GM19455 (cell line): Measurements from ENCODE around the gene CFAP210.

Experiments
- ATAC-seq: cut with Tn5 transposase; IDR thresholded peaks from one replicate; pipeline ENCODE4 v1.9.1; 2021; ENCODE audit not compliant: unreplicated experiment

The CFAP210 gene

GRCh38 chr2:169673921-169674320 lies 20.3 kb downstream of the CFAP210 start:
- no peak for ATAC-seq

GRCh38 chr2:169673106-169673505 lies 21.1 kb downstream of the CFAP210 start:
- no peak for ATAC-seq

GRCh38 chr2:169672406-169672805 lies 21.8 kb downstream of the CFAP210 start:
- no peak for ATAC-seq

- ATAC-seq: no peak
These were observed 23.3 kb downstream of the CFAP210 start for GRCh38 chr2:169670937-169671336.

DNA sequence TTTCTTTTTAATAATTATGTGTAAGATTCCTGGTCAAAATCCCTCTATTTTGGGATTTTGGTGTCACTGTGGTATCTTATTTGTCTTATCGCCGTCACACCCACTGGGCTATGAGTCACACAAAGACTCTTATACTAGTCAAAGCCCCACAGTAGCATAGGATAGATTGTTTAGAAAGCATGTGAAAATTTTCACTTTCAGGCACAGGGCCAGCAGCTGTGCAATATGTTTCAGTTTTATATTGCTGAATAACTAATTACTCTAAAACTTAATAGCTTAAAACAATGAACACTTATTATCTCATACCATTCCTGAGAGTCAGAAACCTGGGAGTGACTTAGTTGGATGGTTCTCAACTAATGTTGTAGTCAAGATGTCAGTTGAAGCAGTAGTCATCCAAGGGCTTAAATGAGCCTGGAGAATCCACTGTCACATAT lies 24.0 kb downstream of the CFAP210 start:
- ATAC-seq: no peak

DNA sequence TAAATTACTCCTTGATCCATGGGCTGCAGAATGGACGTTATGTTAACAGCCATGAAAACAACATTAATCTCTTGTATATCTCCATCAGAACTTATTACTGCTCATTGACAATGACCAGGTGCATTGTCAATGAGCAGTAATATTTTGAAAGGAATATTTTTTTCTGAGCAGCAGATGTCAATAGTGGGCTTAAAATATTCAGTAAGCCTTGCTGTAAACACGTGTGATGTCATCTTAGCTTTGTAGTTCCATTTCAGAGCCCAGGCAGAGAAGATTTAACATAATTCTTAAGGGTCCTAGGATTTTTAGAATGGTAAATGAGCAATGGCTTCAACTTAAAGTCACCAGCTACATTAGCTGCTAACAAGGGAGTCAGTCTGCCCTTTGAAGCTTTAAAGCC lies 26.6 kb downstream of the CFAP210 start:
- no peak for ATAC-seq

DNA sequence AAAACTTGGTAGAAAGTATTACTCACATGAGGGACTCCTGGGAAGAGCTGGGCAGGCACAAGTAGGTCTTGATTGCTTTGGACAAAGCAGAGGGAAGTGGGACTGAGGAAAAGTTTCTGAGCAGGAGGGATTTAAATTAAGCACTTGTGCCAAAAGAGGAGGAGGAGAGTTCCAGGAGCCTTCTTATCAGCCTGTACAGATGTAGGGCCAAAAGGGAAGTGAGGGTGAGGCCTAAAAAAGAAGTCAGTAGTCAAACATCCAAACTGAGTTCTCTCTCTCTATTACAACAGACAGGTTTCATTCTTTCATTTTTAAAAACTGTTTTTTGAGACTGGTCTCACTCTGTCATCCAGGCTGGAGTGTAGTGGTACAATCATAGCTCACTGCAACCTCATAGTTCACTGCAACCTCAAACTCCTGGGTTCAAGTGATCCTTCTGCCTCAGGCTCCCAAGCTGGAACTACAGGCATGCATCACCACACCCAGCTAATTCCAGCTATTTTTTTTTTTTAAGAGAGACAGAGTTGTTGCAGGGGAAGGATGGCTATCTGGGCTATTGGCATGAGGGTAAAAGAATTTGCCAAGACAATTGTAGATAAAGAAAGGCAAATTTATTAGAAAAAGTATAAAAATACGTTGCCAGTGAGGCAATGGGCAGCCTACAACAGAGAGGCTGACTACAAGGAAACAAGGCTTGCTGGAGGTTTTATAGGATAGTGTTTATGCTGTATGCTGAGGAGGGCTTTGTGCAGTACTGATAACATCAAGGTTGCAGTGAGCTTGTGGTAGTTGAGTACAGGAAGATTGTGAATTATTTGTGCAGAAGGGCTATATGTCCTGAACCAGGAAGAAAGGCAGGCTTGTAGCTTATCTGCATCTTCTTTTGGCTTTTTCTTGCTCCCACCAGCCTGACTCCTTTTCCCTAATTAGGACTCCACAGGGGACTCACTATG lies 29.0 kb downstream of the CFAP210 start:
- ATAC-seq: no peak

DNA sequence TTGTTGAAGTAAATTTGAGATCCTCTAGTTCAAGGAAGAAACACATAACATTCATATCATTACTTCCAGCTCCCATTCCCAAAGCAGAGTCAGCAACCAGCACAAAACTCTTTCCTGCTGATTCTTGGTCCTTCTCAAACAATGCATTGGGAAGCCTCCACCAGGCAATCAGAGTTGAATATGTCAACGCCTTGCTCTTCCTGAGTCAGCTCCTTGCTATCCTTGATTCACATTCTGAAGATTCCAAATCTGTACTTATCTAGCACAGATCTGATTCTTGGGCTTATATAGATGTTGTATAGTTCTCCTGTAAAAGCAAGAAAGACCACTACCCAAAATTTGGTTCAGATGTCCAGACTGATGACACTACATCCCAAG lies 29.6 kb downstream of the CFAP210 start:
- no peak for ATAC-seq

GRCh38 chr2:169663247-169663646 lies 31.0 kb downstream of the CFAP210 start:
- ATAC-seq: no peak

GRCh38 chr2:169662744-169663143 lies 31.5 kb downstream of the CFAP210 start:
- no peak for ATAC-seq

GRCh38 chr2:169661265-169661664 lies 32.9 kb downstream of the CFAP210 start:
- no peak for ATAC-seq

- ATAC-seq: no peak
These were observed 34.9 kb downstream of the CFAP210 start for GRCh38 chr2:169659320-169659719.

DNA sequence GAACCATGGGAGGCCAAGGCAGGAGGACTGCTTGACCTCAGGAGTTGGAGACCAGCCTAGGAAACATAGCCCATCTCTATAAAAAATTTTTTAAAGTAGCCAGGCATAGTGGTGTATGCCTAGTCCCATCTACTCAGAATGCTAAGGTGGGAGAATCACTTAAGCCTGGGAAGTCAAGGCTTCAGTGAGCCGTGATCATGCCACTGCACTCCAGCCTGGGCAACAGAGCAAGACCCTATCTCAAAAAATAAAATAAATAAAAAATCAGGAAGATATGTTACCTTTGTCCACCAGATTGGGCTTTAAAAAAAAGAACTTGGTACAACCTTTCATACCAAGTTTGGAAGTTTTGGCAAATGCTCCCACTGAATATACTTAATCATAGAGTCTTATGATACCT lies 35.3 kb downstream of the CFAP210 start:
- no peak for ATAC-seq

DNA sequence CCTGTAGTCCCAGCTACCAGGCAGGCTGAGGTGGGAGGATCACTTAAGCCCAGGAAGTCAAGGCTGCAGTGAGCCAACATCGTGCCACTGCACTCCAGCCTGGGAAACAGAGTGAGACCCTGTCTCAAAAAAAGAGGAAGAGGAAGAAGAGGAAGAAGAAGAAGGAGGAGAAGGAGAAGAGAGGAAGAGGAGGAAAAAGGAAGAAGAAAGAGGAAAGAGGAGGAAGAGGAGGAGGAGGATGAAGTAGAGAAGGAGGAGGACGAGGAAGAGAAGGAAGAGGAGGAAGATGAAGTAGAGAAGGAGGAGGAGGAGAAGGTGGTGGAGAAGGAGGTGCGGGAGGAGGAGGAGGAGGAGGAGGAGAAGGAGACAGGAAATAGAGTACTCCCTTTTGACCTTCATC lies 38.0 kb downstream of the CFAP210 start:
- ATAC-seq: no peak

GRCh38 chr2:169653636-169654035 lies 40.6 kb downstream of the CFAP210 start:
- ATAC-seq: no peak

DNA sequence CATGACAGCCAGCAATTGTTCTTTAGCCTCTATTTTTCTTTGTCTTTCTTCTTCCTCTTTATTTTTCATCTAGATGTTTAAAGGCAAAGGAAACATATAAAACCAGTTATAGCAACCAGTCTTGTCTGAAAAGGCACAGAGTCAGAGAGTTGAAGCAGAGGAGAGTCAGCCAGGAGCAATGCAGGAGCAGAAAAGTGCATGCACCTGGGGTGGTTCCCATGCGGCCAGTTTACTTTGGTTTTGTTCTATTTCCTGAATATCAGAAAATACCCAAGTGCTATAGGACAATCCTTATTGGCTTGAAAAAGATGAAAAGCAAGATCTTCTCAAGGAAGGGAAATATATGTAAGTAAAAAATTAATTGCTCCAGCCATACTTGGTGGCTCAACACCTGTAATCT lies 44.9 kb downstream of the CFAP210 start:
- ATAC-seq: no peak

DNA sequence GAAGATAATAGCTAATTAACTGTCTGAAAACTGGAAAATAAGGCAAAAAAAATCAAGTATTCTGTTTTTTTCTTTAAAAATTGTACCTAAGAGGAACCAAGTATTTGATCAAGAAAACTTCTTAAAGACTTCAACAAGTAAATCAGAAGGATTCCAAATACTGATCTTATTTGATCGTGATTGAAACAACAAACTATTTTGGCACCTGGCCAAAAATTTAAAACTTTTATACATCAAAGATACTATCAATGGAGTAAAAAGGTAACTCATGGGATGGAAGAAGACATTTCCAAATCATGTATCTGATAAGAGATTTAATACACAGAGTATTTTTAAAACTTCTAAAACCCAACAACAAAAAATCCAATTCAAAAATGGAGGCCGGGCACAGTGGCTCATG lies 46.7 kb downstream of the CFAP210 start:
- ATAC-seq: no peak

- ATAC-seq: no peak
These were observed 50.0 kb downstream of the CFAP210 start for GRCh38 chr2:169644173-169644572.

DNA sequence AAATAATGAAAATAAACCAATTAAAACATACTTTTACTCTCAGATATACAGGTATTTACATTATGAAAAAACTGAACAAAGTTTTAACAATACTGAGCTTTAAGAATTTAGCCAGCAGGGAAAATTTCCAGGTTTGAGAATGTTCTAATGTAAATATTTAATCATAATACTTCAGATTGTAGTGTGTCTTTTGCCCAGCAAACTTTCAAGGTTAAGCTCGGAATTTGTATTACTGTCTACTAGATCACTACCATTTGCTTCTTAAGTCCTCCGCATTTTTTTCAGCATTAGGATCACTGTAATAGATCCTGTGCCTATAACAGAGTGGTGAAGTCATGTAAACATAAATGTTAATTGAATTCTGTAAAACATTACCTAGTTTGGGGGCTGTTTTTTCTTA lies 52.7 kb downstream of the CFAP210 start:
- no peak for ATAC-seq

- ATAC-seq: no peak
These were observed 54.1 kb downstream of the CFAP210 start for GRCh38 chr2:169640104-169640503.

- no peak for ATAC-seq
These were observed 56.6 kb downstream of the CFAP210 start for GRCh38 chr2:169637620-169638019.

GRCh38 chr2:169636440-169637097 lies 57.6 kb downstream of the CFAP210 start:
- ATAC-seq: no peak
